Measurements from ENCODE around the gene EEPD1. TPM values are rescaled to one million over a fixed set of nuclear protein-coding genes. Genes with fewer than 3 reads are reported as not detected.
"Not testable (repeated sequence)": the region's sequence is repeated elsewhere in the genome, so short reads cannot be mapped to it uniquely, and the experiment has no call there.

EEPD1 gene
- total RNA-seq, 1 donor from 2014 or later = 18.5 TPM

DNA sequence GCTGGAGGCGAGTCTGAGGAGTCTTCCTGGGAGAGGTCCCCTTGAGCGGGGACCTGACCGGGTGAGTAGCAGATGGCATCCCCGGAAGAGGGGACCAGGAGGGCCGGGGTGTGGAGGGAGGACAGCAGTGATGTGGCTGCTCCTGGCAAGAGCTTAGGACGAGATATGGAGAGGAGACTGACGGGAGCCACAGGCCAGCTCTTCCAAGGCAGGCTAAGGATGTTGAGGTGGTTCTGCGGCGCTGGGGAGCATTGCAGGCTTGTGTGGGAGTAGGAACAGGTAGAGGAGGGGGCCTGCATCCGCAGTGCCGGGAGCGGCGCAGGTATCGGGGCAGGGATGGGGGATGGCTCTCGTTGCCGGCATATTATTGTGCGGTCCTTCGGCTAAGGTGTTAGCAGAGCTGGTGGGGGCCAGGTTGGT lies 159.9 kb downstream of the EEPD1 start:
- intact Hi-C loops (cut with micrococcal nuclease) = no loop called here

DNA sequence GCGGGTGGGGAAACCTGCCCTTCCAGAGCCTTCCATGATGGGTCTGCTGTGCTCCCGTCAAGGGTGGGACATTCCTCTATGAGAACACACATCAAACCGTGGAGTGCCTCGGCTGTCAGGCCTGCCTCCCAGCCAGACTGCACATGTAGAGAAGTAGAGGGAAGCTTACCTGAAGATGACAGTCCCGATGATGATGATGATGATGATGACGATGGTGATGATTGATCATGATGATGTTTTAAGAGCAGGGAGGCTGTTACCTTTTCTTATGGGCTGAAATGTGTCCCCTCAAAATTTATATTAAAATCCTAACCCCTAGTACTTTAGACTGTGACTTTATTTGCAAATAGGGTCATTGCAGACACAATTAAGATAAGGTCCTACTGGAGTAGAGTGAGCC lies 160.6 kb downstream of the EEPD1 start:
- intact Hi-C loops (cut with micrococcal nuclease) = no loop called here

DNA sequence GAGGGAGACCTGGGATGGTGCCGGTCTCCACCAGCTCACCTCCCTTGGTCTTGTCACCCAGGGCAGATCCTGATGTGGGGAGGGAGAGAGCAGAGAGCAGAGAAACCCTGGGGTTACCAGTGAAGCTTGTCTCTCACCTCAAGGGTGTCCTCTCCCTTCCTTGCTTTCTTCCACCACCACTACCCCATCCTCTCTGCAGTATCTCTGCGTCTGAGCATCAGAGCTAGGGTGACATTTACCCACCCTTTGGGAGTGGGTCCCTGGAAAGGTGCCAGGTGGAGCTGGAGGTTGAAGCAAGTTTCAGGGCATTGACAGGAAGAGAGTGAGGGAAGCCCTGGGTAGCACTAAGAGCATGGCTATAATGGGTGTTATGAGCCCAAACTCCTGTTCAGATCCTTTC lies 161.4 kb downstream of the EEPD1 start:
- intact Hi-C loops (cut with micrococcal nuclease) = no loop called here

GRCh38 chr7:36315309-36315944 lies 162.4 kb downstream of the EEPD1 start:
- intact Hi-C loops (cut with micrococcal nuclease) = no loop called here

DNA sequence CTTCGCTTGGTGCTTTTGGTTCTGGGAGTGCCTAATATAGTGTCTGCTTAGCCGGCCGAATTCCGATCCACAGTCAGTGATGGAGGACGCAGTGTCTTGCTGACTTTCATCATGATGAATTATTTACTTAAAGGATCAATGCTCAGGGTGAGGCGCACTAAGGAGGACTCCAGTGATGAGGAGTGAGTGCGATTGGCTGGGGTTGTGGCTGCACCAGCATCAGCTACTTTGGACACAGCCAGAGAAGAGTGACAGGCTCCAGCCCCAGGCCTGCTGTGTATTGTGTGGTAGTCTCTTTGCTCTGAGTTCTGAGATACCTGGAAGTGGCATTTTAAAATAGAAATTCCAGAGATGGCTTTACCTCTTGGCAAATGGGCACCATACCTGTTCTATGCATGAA lies 163.3 kb downstream of the EEPD1 start:
- intact Hi-C loops (cut with micrococcal nuclease) = no loop called here

- intact Hi-C loops (cut with micrococcal nuclease) = no loop called here
Observed at GRCh38 chr7:36317276-36317675, 164.2 kb downstream of the EEPD1 start.

DNA sequence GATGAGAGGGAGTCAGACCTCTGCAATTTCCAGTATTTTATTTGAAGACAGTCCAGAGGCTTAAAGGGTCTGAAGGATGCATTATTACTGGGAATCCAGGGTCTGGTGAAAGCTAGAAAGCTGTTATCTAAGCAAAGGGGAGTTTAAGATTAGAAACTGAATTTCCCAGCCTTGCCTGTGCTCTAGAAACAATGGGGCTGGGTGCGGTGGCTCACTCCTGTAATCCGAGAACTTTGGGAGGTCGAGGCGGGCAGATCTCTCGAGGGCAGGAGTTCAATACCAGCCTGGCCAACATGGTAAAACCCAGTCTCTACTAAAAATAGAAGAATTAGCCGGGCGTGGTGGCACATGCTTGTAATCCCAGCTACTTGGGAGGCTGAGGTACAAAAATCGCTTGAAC lies 165.1 kb downstream of the EEPD1 start:
- intact Hi-C loops (cut with micrococcal nuclease) = loop anchor here (2.0 kb wide), 1 partner anchor 27 kb away; no protein-coding TSS in a partner anchor

GRCh38 chr7:36321284-36321683 lies 168.2 kb downstream of the EEPD1 start:
- intact Hi-C loops (cut with micrococcal nuclease) = not testable (repeated sequence)

GRCh38 chr7:36336390-36336789 lies 183.3 kb downstream of the EEPD1 start:
- intact Hi-C loops (cut with micrococcal nuclease) = no loop called here

DNA sequence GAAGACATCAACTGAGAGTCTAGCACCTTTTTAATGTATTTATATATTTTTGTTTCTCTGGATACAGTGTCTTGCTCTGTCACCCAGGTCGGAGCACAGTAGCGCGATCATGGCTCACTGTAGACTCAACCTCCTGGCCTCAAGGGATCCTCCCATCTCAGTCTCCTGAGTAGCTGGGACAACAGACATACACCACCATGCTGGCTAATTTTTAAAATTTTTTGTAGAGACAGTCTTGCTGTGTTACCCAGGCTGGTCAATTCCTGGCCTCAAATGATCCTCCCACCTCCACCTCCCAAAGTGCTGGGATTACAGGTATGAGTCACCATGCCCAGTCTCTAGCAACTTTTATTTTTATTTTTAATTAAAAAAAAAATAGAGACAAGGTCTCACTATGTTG lies 185.2 kb downstream of the EEPD1 start:
- intact Hi-C loops (cut with micrococcal nuclease) = no loop called here

DNA sequence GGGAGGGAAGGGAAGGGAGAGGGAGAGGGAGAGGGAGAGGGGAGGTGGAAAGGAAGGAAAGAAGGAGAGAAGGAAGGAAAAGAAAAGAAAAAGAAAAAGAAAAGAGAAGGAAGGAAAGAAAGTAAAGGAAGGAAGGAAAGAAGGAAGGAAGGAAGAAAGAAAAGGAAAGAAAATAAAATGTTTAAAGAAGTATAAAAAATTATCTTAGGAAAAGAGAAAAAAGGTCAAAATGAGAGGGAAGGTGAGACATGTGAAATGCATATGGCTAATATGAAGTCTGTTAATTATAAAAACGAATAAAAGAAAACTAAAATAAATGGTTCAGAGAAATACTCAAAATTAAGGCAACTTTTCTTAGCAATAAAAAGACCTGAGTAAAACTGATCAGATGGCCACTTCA lies 190.5 kb downstream of the EEPD1 start:
- intact Hi-C loops (cut with micrococcal nuclease) = no loop called here

GRCh38 chr7:36344622-36345021 lies 191.6 kb downstream of the EEPD1 start:
- intact Hi-C loops (cut with micrococcal nuclease) = no loop called here

DNA sequence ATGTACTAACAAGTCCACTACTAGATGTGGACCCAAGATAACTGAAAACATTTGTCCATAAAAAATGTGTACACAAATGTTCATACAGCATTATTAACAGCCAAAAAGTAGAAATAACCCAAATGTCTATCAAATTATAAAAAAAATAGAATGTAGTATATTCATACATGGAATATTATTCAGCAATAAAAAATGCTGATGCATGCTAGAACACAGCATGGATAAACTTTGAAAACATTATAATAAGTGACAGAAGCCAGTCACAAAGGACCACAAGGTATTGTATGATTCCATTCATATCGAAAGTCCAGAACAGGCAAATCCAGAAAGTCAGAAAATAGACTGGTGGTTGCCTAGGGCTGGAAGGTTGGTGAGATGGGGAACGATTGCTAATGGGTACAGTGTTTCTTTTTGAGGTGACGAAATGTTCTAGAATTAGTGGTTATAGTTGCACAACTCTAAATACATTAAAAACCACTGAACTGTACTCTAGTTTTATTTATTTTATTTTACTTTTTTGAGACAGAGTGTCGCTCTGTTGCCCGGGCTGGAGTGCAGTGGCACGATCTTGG lies 193.3 kb downstream of the EEPD1 start:
- intact Hi-C loops (cut with micrococcal nuclease) = no loop called here

- intact Hi-C loops (cut with micrococcal nuclease) = no loop called here
Observed at GRCh38 chr7:36348256-36348655, 195.2 kb downstream of the EEPD1 start.

GRCh38 chr7:36348771-36349170 lies 195.7 kb downstream of the EEPD1 start:
- intact Hi-C loops (cut with micrococcal nuclease) = no loop called here

GRCh38 chr7:36349626-36350025 lies 196.6 kb downstream of the EEPD1 start:
- intact Hi-C loops (cut with micrococcal nuclease) = no loop called here

Other genes with a start within 250 kb of the EEPD1 start
- gene ANLN, start 236.6 kb downstream of the EEPD1 start, total RNA-seq = 49.6 and 57.5 TPM in 2 replicates